Measurements from ENCODE around the gene TSPAN19. TPM values are rescaled to one million over a fixed set of nuclear protein-coding genes. Genes with fewer than 3 reads are reported as not detected.

TSPAN19 gene
- polyA plus RNA-seq, 3 donors from 2014 or later = not detected

DNA sequence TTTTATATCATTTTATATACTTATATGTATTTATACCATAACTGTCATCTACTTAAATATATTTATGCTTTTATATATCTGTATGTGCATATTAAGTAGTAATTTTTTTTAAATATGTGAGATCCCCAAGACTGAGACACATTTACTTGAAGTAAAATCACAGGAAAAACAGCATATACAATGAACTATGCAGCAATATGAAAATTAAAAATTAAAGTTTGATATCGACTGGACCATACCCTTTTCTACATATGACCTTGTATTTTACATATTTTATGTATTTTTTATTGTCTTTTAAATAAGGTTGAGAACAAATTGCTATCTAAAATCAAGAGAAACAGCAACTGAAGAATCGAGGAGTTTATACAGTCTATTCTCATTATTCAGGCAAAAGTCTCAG, 50.0 kb downstream of the TSPAN19 start:
- Mint-ChIP-seq H3K27me3 (ENCODE audit: low read depth in 3 of 3) (no peaks in the 10 kb centered on the region), H3K4me3 (no peak overlapping the region), H3K9me3 (peaks cover 2 to 18% (median 5%) of the 10 kb centered on the region in 6 donors), H3K4me1 (no peaks in the 10 kb centered on the region), H3K36me3 (no peaks in the 10 kb centered on the region), H3K27ac (no peak overlapping the region)
- no peak for DNase-seq

DNA sequence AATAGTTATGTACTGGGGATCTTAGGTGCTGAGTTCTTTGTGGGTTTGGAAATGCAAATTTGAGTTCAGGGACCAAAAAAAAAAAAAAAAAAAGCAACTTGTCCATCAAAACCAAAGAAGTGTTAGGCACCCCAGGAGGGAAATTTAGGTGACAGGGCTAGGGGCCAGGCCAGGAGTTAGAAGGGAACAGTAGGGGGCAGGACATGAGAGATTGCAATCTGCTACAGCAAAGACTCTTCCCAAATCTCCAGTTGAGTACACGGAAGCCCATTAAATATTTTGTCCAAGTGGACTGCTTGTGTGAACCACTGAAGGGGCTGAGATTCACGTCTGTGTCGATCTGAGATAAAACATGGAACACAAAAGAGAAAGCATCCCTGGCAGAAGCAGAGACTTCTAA, 52.8 kb downstream of the TSPAN19 start:
- Mint-ChIP-seq H3K27ac (no peak overlapping the region), H3K4me1 (no peaks in the 10 kb centered on the region), H3K4me3 (no peak overlapping the region), H3K36me3 (no peaks in the 10 kb centered on the region), H3K9me3 (peaks cover 2 to 18% (median 6%) of the 10 kb centered on the region in 6 donors), H3K27me3 (ENCODE audit: low read depth in 3 of 3) (peaks cover 0 to 3% (median 0%) of the 10 kb centered on the region in 3 donors)
- no peak for DNase-seq

DNA sequence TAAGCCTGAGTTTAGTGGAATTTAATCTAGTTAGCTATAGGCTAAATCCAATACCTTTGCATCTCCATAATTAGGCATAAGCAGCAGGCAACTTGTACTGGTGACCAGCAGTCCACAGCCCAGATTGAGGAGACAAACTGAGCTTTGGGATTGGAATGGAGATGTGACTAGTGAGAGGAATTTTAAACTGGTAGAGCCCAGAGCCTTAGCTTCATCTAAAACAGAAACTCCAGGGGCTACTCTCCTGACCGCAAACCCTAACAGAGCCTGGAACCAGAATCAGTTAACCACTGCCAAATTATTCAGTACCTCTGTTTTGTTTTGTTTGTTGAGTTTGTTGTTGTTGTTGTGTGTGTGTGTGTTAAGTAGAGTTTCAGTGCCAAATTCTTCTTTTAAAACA, 53.2 kb downstream of the TSPAN19 start:
- Mint-ChIP-seq H3K27me3 (ENCODE audit: low read depth in 3 of 3) (peaks cover 0 to 3% (median 0%) of the 10 kb centered on the region in 3 donors), H3K27ac (no peak overlapping the region), H3K4me1 (no peaks in the 10 kb centered on the region), H3K9me3 (peaks cover 2 to 18% (median 6%) of the 10 kb centered on the region in 6 donors), H3K36me3 (no peaks in the 10 kb centered on the region), H3K4me3 (no peak overlapping the region)
- no peak for DNase-seq

- Mint-ChIP-seq H3K27ac (no peak overlapping the region), H3K4me3 (no peak overlapping the region), H3K4me1 (no peaks in the 10 kb centered on the region), H3K27me3 (ENCODE audit: low read depth in 3 of 3) (peaks cover 0 to 3% (median 0%) of the 10 kb centered on the region in 3 donors), H3K36me3 (no peaks in the 10 kb centered on the region), H3K9me3 (peaks cover 2 to 24% (median 9%) of the 10 kb centered on the region in 6 donors)
- no peak for DNase-seq
These were observed 57.2 kb downstream of the TSPAN19 start for GRCh38 chr12:84978921-84979320.

- Mint-ChIP-seq H3K9me3 (peaks cover 0 to 13% (median 5%) of the 10 kb centered on the region in 6 donors), H3K4me1 (no peaks in the 10 kb centered on the region), H3K4me3 (no peak overlapping the region), H3K36me3 (no peaks in the 10 kb centered on the region), H3K27ac (no peak overlapping the region), H3K27me3 (ENCODE audit: low read depth in 3 of 3) (peaks cover 0 to 3% (median 0%) of the 10 kb centered on the region in 3 donors)
- no peak for DNase-seq
These were observed 59.9 kb downstream of the TSPAN19 start for GRCh38 chr12:84976133-84976532.

- DNase-seq = no peak
- Mint-ChIP-seq H3K36me3 (no peaks in the 10 kb centered on the region), H3K27ac (no peak overlapping the region), H3K4me1 (no peaks in the 10 kb centered on the region), H3K27me3 (ENCODE audit: low read depth in 3 of 3) (peaks cover 0 to 4% (median 0%) of the 10 kb centered on the region in 3 donors), H3K9me3 (peaks cover 0 to 18% (median 4%) of the 10 kb centered on the region in 6 donors), H3K4me3 (no peak overlapping the region)
These were observed 61.8 kb downstream of the TSPAN19 start for GRCh38 chr12:84974155-84974815.

- H3K36me3 Mint-ChIP-seq = no peaks in the 10 kb centered on the region
- H3K9me3 Mint-ChIP-seq = peaks cover 0 to 18% (median 4%) of the 10 kb centered on the region in 6 donors
- no peak overlapping the region for H3K27ac Mint-ChIP-seq
- H3K4me3 Mint-ChIP-seq = no peak overlapping the region
- no peak for DNase-seq
- peaks cover 0 to 2% (median 0%) of the 10 kb centered on the region in 3 donors for H3K27me3 Mint-ChIP-seq (ENCODE audit: low read depth in 3 of 3)
- H3K4me1 Mint-ChIP-seq = no peaks in the 10 kb centered on the region
These were observed 63.1 kb downstream of the TSPAN19 start for GRCh38 chr12:84973026-84973425.

DNA sequence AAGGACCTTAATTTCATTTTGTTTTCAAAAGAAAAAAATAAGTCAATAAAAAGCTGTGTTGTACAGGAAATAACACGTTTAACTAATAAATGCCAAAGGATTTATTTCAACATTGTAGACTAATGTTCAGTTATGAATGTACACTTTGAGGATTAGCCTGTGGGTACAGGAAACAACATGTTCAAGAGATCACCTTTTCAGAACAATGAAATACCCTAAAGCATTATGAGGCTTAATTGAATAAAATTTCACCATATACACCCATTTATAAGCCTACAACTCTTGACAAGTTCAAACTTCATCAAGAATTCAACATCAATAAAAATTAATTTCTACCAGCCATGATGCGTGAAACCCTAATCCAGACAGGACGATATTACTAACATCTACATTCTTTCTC, 66.9 kb downstream of the TSPAN19 start:
- no peak for DNase-seq
- no peaks in the 10 kb centered on the region for H3K4me1 Mint-ChIP-seq
- H3K36me3 Mint-ChIP-seq = no peaks in the 10 kb centered on the region
- H3K27me3 Mint-ChIP-seq (ENCODE audit: low read depth in 3 of 3) = peaks cover 0 to 2% (median 0%) of the 10 kb centered on the region in 3 donors
- no peak overlapping the region for H3K4me3 Mint-ChIP-seq
- H3K9me3 Mint-ChIP-seq = peaks cover 2 to 35% (median 4%) of the 10 kb centered on the region in 6 donors
- H3K27ac Mint-ChIP-seq = no peak overlapping the region

Other genes with a start within 250 kb of the TSPAN19 start
- gene SLC6A15, start 123.5 kb downstream of the TSPAN19 start, polyA plus RNA-seq = not detected
- gene LRRIQ1, start 74 bp upstream of the TSPAN19 start, polyA plus RNA-seq = not detected
- gene ALX1, start 243.9 kb upstream of the TSPAN19 start, polyA plus RNA-seq = not detected